ENCODE results near the gene HTR2A.

HTR2A gene

GRCh38 chr13:46903748-46904147, 6.9 kb upstream of the HTR2A start:
- H3K27ac Mint-ChIP-seq, result no peak overlapping the region
- H3K9me3 Mint-ChIP-seq, result no peaks in the 10 kb centered on the region
- H3K36me3 Mint-ChIP-seq (ENCODE audit: low read depth), result no peaks in the 10 kb centered on the region
- TF ChIP-seq, protein P1, sequence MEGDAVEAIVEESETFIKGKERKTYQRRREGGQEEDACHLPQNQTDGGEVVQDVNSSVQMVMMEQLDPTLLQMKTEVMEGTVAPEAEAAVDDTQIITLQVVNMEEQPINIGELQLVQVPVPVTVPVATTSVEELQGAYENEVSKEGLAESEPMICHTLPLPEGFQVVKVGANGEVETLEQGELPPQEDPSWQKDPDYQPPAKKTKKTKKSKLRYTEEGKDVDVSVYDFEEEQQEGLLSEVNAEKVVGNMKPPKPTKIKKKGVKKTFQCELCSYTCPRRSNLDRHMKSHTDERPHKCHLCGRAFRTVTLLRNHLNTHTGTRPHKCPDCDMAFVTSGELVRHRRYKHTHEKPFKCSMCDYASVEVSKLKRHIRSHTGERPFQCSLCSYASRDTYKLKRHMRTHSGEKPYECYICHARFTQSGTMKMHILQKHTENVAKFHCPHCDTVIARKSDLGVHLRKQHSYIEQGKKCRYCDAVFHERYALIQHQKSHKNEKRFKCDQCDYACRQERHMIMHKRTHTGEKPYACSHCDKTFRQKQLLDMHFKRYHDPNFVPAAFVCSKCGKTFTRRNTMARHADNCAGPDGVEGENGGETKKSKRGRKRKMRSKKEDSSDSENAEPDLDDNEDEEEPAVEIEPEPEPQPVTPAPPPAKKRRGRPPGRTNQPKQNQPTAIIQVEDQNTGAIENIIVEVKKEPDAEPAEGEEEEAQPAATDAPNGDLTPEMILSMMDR (IDR thresholded peaks at IDR 0.05), result no peak
- H3K27me3 Mint-ChIP-seq (ENCODE audit: low read depth, poor library complexity), result no peaks in the 10 kb centered on the region
- DNase-seq, result no peak
- H3K4me1 Mint-ChIP-seq, result no peaks in the 10 kb centered on the region
- H3K4me3 Mint-ChIP-seq, result no peak overlapping the region

DNA sequence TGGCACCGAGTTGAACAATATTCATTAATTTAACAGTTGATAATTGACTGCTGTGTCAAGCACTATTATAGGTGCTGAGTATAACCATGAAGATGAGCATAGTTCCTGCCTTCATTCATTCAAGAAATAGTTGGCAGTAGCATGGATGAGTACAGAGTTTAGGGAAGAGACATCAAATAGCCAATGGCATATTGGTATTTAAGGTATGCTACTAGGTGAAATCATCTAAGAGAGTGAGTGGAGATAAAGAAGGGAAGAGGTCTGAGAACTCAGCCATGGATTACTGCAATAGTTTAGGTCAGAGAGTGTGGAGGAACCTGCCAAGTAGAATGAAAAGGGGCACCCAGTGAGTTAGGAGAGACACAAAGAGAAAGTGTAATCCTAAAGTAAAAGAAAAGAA, 4.9 kb upstream of the HTR2A start:
- Mint-ChIP-seq H3K4me3 (no peak overlapping the region), H3K9me3 (no peaks in the 10 kb centered on the region), H3K4me1 (peaks cover 4% of the 10 kb centered on the region), H3K27me3 (ENCODE audit: low read depth, poor library complexity) (no peaks in the 10 kb centered on the region), H3K36me3 (ENCODE audit: low read depth) (no peaks in the 10 kb centered on the region), H3K27ac (no peak overlapping the region)
- DNase-seq, result no peak
- TF ChIP-seq, protein P1 (IDR thresholded peaks at IDR 0.05), result no peak

- H3K27ac Mint-ChIP-seq, result no peak overlapping the region
- TF ChIP-seq, protein P1 (IDR thresholded peaks at IDR 0.05), result no peak
- DNase-seq, result no peak
- H3K9me3 Mint-ChIP-seq, result no peaks in the 10 kb centered on the region
- H3K4me1 Mint-ChIP-seq, result peaks cover 18% of the 10 kb centered on the region
- H3K36me3 Mint-ChIP-seq (ENCODE audit: low read depth), result no peaks in the 10 kb centered on the region
- no peak overlapping the region for H3K4me3 Mint-ChIP-seq
- H3K27me3 Mint-ChIP-seq (ENCODE audit: low read depth, poor library complexity), result peaks cover 9% of the 10 kb centered on the region
These were observed 2.9 kb upstream of the HTR2A start for GRCh38 chr13:46899801-46900200.

DNA sequence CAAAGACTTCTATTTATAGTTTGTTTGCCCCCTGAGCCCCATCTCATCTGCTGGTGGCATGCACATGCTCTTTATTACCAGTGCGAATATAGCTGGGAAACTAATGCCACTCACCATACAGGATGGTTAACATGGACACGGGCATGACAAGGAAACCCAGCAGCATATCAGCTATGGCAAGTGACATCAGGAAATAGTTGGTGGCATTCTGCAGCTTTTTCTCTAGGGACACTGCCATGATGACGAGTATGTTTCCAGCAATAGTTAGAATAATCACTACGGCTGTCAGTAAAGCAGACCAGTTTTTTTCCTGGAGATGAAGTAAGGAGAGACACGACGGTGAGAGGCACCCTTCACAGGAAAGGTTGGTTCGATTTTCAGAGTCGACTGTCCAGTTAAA, 1.5 kb downstream of the HTR2A start:
- Mint-ChIP-seq H3K27me3 (ENCODE audit: low read depth, poor library complexity) (peaks cover 32% of the 10 kb centered on the region), H3K4me1 (peaks cover 29% of the 10 kb centered on the region), H3K9me3 (no peaks in the 10 kb centered on the region), H3K4me3 (no peak overlapping the region), H3K27ac (no peak overlapping the region), H3K36me3 (ENCODE audit: low read depth) (no peaks in the 10 kb centered on the region)
- TF ChIP-seq, protein P1 (IDR thresholded peaks at IDR 0.05), result no peak
- no peak for DNase-seq

DNA sequence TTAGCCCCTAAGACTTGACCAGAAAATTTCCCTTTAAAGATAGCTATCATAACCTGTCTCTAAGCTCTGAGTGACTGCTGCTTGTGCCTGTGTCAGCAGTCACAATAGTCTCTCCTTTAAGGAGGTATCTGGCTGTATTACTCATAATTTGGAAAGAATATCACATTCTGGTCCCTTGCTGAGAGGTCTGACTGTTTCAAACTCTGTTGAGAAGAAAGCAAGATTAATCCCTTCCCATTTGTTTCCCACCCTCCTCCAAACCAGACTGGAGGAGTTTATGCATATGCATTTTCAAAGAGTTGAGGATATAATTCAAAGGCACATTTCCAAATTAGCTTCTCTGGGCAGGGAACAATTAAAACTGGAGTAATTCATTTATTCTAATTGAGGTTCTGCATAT, 2.3 kb downstream of the HTR2A start:
- peak overlapping the region; percentile 84 for H3K4me3 Mint-ChIP-seq
- no peak for DNase-seq
- H3K36me3 Mint-ChIP-seq (ENCODE audit: low read depth), result no peaks in the 10 kb centered on the region
- no peaks in the 10 kb centered on the region for H3K9me3 Mint-ChIP-seq
- H3K4me1 Mint-ChIP-seq, result peaks cover 29% of the 10 kb centered on the region
- TF ChIP-seq, protein P1 (IDR thresholded peaks at IDR 0.05), result no peak
- H3K27me3 Mint-ChIP-seq (ENCODE audit: low read depth, poor library complexity), result peaks cover 33% of the 10 kb centered on the region
- no peak overlapping the region for H3K27ac Mint-ChIP-seq

- TF ChIP-seq, protein P1 (IDR thresholded peaks at IDR 0.05), result peak; percentile 99
- peaks cover 29% of the 10 kb centered on the region for H3K4me1 Mint-ChIP-seq
- peaks cover 33% of the 10 kb centered on the region for H3K27me3 Mint-ChIP-seq (ENCODE audit: low read depth, poor library complexity)
- peak; percentile 85 for DNase-seq
- no peak overlapping the region for H3K27ac Mint-ChIP-seq
- H3K36me3 Mint-ChIP-seq (ENCODE audit: low read depth), result no peaks in the 10 kb centered on the region
- H3K4me3 Mint-ChIP-seq, result peak overlapping the region; percentile 84
- no peaks in the 10 kb centered on the region for H3K9me3 Mint-ChIP-seq
These were observed 2.9 kb downstream of the HTR2A start for GRCh38 chr13:46893798-46894560.
